ENCODE data around the gene LARGE1. TPM values are rescaled to one million over a fixed set of nuclear protein-coding genes. Genes with fewer than 3 reads are reported as not detected.
"Not testable (repeated sequence)": the region's sequence is repeated elsewhere in the genome, so short reads cannot be mapped to it uniquely, and the experiment has no call there.

Gene LARGE1
- total RNA-seq, 1 experiment from 2014 or later, result 4.6 TPM

DNA sequence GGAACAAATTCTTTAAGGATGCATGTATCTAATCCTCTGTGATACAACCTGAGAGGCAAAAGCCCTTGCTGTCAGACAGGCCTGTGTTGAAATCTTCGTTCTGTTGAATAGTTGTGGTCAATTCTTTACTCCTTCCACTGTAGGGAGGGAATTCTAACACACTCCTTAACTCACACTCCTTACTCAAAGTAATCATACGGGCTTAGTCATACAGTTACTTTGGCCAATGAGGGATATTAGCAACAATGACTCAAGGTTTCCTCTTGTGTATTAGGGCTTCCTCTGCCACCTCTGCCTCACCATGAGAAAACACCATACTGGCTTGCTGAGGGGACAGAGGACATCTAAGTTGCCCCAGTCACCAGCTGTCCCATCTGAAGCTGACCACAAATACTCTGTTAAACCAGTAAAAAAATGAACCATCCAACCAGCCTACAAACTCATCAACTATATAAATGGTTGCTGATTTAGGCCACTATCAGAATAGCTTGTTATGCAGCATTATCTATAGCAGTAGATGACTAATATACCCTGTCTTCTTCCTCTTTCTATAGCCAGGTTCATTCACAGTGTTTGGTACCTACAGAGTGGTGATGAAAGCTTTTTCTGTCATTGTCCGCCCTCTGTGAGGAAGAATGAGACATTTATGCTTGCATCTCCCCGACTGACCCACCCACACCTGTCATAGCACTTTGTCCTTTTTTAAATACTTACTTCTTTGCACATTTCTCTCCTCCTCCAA lies 539.3 kb downstream of the LARGE1 start:
- peak; percentile 73 for DNase-seq (ENCODE audit: low spot score)

DNA sequence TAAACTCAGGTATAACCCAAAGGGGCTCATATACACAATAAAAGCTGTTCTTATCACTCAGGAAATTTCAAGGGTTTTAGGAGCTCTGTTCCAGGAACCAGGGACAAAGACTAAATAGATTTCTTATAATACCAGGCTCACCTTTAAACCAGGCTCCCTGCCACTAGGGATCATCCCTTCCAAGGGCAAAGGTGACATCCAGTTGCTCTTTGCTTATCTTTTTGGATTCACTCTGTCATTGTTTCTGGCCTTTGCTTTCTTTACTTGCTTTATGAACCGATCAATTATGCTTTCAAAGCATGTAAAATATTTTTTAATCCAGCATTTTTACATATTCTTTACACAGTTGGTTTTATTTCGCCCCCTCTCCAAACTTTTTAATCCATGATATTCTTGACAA lies 540.4 kb downstream of the LARGE1 start:
- DNase-seq (ENCODE audit: low spot score), result no peak

DNA sequence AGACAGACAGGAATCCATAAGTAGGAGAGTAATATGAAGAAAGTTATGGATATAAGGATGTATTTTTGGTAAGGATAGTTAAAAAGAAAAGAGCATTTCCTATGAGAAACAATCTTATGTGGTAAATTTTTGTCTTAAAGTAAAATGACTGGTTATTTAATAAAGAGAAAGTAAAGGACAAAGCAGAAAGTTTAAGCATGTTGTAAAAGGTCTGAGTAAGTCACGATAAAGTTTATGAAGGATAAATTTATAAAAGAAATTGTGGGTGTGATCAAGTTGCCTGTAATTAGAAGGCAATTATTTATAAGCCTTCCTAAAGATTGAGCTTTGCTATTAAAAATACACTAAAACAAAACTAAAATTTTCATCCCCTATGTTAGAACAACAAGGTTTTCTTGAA lies 547.4 kb downstream of the LARGE1 start:
- DNase-seq (ENCODE audit: low spot score), result no peak

DNA sequence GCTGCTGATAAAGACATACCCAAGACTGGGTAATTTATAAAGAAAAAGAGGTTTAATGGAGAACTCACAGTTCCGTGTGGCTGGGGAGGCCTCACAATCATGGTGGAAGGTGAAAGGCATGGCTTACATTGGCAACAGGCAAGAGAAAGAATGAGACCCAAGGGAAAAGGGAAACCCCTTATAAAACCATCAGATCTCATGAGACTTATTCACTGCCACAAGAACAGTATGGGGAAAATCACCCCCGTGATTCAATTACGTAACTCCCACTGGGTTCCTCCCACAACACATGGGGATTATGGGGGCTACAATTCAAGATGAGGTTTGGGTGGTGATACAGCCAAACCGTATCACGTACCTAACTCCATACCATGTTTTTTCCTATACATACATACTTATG lies 557.0 kb downstream of the LARGE1 start:
- DNase-seq (ENCODE audit: low spot score), result not testable (repeated sequence)

DNA sequence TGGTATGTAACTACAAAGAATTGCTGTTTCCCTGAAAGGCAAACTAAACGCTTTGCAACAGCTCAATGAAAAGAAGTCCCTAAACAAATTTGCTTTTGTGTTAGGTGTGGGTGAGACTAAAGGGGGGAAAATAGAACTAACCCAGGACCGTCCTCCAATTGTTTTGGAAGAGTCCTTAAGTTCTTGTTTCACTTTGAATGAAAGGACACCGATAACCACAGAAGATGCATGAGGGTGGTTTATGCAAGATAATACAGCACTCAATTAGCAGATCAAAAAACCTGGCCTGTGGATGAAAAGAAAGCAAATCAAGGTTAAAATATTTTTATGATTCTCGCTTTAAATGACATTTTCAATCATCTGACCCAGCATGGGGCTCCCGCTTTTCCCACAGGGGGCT lies 557.6 kb downstream of the LARGE1 start:
- no peak for DNase-seq (ENCODE audit: low spot score)

DNA sequence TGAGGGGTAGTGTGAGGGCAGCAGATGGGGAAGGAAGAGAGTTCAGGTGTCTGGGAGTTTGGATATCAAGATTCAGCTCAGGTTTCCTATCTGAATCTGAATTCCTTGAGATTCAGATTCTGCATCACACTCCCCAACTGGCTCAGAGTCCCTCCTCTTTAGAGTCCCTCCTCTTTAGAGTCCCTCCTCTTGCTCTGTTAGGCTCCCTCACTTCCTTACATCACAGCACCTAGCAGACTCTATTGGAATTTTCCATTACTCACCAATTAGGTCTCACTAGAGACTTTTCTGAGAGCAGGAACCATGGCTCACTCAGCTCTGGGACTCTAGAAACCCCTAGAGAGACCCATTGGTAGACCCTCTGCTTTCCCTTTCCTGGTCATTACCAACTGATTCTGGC lies 558.7 kb downstream of the LARGE1 start:
- DNase-seq (ENCODE audit: low spot score), result peak; percentile 13

DNA sequence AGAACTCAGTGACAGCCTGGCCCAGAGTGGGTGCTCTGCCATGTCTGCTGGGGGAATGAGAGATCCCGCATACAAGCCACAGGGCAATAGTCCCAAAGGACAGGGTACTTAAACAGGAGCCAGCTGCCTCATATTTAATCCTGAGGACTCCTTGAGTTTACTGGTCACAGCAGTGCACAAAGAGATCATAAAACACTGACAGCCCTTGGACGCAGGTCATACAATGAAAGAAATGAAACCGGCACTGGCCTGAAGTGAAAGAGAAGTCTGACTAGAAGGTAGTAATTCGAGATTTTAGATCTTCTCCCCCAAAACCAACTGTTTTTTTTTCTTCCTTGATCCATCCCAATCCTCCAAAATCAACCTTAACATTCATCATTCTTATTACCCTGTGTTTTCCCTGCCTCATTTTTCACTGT lies 562.3 kb downstream of the LARGE1 start:
- DNase-seq (ENCODE audit: low spot score), result no peak

DNA sequence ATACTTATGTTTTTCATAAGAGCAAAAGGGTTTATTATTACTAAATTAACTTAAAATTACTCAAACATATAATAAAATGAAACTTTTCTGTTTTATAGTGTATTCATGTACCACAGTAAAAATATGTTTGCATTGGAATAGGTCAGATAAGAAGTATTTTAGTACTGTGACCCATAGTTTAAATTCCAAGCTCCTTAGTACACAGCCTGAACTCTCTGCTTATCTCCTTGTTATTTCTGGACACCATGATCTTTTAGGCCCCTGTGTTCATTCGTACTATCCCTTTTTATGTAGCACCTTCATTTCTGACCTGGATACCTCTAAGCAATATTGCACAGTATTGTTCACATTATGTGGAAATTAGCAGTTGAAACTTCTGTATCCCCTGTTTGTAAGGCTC lies 565.3 kb downstream of the LARGE1 start:
- no peak for DNase-seq (ENCODE audit: low spot score)

DNA sequence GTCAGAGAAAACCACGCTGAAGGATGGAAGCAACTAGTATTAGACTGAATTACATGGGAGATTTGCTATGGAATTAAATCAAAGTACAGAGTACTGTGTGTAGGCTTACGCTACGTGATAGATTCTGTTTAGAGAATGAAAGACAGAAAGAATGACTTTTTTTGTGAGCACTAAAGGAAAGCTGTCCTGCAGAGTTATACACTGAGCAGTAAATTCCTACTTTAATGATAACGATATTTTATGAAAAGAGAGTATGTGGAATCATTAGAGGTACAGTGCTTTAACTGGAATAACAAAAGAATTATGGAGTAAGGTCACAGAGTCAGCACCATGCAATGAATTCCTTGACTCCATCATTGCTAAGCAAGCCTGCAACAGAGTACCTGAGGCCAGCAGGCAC lies 566.8 kb downstream of the LARGE1 start:
- no peak for DNase-seq (ENCODE audit: low spot score)

DNA sequence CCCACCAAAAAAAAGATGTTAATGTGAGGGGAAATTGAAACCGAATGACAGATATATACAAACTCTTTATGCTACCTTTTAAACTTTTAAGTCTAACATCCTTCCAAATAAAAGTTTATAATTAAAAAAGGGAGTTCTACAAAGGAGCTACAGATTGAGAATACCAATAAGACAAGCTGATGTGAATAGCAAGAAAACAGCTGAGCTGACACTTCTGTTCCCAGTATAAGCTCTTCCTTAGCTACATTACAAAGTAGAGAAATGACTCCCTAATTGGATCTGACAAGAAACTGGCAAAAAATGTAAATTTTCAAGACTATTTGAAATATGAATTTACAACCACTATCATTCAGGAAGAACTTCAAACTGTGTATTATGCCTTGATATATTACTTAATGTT lies 567.5 kb downstream of the LARGE1 start:
- DNase-seq (ENCODE audit: low spot score), result no peak

DNA sequence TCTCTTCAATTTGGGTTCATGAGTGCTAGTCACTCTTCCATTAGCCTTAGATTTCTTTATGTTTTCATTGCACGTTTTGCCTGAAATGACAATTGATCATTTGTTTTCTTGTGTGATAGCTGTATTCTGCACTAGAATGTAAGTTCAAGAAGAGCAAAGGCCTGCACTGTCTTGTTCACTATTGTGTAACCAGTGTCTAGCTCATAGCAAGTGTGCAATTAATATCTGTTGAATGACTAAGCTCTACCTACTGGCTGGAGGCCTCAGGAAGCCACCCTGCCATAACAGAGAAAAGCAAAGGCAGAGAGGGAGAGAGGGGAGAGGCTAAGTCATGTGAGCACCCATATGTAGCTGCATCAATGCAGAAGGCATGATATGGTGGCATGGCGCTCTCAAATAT lies 569.3 kb downstream of the LARGE1 start:
- DNase-seq (ENCODE audit: low spot score), result no peak

DNA sequence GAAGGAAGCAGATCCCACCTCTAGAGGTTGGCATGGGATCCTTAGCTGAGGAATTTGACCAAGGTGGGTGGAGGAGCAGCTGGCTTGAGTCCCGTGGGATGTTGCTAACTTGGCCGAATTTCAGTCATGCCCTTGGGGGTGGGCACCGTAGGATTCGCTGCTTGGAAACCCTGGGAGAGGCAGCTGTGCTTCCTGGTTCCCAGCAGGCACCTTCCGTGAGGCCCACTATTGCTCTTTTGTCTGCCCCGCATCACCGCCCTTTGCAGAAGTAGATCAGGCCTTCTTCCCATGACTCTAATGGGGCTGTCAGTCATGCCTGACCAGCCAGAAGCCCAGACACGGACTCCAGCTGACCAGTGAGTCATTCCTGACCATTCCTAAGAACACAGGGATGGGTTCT lies 569.8 kb downstream of the LARGE1 start:
- DNase-seq (ENCODE audit: low spot score), result no peak

DNA sequence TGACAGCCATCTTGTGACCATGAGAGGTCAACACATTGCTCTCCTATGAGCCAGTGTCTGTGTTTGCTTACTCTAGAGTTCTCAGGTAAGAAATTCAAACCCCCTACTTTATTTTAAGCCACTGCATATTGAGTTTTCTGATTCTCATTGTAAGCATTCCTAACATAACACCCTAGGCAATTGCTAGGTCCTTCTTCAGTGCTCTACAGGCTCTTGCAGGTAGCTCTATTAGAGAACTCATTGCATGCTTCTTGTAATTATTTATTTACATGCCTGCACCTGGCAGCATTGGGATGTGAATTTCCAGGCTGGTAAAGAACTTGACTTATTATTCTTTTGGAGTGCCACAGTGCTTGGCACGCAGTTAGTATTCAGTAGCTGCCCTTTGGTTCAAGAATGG lies 573.3 kb downstream of the LARGE1 start:
- DNase-seq (ENCODE audit: low spot score), result no peak

DNA sequence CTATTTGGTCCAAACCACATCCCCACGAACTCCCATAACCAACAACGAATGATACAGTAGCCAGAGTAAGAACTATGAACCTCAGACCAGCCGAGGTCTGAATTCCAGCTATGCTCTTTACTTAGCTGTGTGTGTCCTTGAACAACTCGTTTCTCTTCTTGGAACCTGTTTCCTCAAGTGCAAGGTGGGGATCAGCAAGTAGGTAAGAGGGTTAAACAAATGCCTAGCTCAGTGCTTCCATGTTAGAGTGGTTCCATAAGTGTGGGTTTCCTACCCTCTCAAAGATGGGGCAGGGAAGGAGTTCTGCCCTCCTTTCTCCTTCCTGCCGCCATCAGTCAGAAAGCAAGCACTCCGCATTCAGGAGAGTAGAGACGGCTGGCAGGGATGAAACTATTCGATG lies 578.7 kb downstream of the LARGE1 start:
- DNase-seq (ENCODE audit: low spot score), result no peak

DNA sequence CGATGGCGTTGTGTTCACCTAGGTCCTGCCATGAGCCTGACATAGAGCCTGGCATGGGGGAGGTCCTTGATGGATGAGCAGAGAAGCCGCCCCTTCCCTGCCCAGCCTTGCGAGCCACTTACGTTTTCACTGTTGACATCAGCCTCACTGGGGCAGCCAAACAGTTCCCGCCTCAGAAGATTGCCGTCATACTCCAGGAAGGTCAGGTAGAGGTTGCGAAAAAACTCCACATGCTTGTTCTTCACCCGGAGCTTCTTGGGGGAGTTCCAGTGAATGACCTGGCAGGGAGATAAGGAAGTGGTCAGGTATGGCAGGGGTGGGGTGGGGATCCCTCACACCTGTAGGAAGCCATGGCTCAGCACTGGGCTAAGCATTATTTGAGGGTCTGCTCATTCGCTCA lies 582.8 kb downstream of the LARGE1 start:
- DNase-seq (ENCODE audit: low spot score), result no peak

DNA sequence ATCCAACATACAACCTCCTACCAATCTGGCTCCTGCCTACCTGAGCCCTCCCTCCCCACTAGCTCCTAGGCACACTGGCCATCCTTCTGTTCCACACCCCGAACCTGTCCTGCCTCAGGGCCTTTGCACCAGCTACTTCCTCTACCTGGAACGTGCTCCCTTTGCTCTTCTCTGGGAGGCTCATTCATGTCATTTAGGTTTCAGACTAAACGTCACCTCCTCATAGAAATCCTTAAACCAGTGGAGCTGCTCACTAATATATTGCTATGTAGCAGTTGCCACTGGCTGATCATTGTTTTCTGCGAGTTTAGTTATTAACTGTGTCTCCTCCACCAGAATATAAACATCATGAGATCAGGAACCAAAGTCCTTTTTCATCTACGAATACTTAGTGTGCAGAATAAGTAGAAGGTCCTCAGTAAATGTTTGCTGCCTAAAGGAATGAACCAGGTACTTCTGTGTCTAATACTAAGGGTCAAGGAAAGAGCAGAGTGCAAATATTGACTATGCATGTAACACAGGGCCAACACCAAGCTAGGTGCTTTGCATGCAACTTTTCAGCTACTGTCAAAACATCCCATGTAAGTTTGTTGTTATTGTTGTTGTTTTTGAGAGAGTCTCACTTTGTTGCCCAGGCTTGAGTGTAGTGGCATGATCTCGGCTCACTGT lies 584.5 kb downstream of the LARGE1 start:
- DNase-seq (ENCODE audit: low spot score), result no peak

DNA sequence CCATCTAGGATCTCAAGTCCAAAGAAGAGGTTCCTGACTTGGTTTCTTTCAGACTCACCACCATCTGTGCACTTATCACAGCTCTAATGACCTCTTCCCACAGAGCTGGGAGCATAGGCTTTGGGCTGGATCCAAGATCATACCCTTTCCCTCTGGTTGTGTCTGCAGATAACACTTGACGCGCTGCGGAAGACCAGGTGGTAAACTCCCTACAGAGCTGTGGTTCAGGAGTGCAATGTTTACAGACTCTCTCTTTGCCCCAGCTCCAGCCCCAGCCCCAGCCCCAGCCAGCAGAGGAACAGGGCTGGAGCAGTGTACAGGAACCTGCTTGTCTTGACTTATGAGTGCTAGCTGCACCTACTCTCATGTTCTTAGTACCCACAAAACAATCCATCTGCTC lies 587.7 kb downstream of the LARGE1 start:
- no peak for DNase-seq (ENCODE audit: low spot score)

DNA sequence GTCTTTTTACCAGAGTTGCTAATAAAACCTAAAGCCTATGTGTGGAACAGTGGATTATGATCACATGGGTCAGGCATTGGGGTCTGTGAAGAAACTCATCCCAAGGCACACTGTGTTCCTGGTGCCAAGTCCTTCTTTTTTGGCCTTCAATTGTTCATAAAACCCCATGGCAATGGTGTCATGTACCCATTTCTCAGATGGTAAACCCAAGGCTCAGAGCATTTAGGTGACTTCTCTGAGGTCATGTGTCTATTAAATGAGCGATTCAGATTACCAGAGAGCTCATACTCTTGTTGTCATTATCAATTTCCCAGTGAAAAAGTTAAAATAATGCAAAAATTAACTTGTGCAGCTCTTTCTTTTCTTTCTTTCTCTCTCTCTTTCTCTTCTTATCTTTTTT lies 589.3 kb downstream of the LARGE1 start:
- DNase-seq (ENCODE audit: low spot score), result no peak

DNA sequence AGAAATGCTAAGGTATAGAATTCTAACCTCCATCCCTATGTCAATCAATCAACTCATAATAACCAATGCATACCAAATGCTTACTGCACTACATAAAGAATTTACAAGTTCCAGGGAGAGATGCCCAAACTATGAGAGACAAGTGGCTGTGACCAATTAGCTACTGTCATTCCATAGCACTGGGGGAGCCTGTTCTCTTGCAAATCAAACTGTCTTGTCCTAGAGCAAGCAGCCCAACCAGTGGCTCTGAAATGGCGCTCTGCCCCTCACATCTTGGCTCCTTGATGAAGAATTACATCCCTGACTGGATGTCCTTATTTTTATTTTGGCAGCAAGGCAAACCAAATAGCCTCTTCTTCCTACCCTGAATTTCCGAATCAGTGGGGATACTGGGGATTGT lies 589.7 kb downstream of the LARGE1 start:
- DNase-seq (ENCODE audit: low spot score), result no peak

DNA sequence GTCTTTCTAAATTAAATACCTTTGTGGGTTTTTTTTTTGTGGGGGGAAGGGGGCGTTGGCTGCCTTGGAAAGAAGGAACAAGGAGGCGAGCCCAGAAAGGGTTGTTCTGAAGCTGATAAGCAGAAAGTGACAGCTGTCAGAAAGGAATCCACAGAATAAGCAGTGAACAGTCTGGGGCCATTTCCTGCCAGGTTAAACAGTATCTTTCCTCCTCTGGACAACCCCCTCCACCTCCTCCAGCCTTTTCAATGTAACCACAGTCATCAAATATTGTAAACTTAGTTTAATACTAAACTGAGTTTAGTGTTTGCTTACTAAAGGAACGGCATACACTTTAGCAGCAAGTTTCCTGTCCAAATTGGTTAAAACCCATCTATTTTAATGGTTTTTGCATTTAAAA lies 590.9 kb downstream of the LARGE1 start:
- no peak for DNase-seq (ENCODE audit: low spot score)

DNA sequence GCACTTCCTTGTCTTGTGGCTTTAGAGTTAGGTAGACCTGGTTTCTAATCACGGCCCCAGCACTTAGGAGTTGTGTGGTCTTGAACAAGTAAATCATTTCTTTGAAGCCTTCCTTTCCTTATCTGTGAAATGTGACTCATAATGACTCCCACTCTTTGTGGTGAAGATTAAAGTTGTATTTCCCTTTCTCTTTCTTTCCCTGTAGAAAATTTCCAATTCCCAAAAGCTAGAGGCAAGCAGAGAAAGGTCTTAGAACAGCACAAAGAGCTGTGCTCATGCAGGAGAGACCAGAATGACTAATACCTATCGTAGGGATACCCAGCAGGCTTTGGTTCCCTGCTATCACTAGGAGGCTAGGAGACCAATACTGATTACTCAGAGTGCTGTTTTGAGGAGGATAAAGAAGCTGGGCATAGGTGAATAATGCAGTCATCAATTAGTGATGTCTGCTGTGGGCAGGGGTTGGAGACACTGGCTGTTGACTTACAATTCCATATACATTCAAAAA lies 591.4 kb downstream of the LARGE1 start:
- peak; percentile 64 for DNase-seq (ENCODE audit: low spot score)

DNA sequence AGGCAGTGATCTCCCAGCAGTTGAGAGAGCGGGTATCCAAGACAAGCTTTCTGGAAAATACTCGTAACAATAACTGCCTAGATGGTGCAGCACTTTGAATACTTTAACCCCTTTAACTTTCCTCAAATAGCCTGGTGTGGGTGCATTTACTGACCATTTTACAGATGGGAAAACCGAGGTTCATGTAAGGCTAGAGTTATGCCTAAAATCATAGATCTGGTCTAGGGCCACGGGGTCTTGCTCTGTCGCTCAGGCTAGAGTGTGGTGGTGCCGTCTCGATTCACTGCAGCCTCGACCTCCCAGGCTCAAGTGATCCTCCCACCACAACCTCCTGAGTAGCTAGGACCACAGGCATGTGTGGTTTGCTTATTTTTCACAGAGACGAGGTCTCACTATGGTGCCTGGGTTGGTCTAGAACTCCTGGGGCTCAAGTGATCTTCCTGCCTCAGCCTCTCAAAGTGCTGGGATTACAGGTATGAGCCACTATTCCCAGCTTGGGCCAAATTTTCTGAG lies 592.9 kb downstream of the LARGE1 start:
- DNase-seq (ENCODE audit: low spot score), result no peak

Measured in H4 (cell line).